K562 (cell line): Measurements from ENCODE around the gene RUNX1. TPM values are rescaled to one million over a fixed set of nuclear protein-coding genes. Genes with fewer than 3 reads are reported as not detected.
A peak's percentile ranks its signal among the peaks of the same experiment; 100 is the strongest.

ENCODE experiments used
- ATAC-seq: fragments of 200-7000 bp; cut with Tn5 transposase; 3 replicates; pipeline ENCODE4 v1.9.1; 2020; ENCODE audit warnings: moderate library complexity
- BruUV-seq: library from RNA; stranded (reverse); fragments of 400-500 nt; replicated peaks from 2 replicates; lab custom pipeline; 2021; lab: Mats Ljungman, UMichigan
- CTCF ChIA-PET: fragments of 300-600 bp; formaldehyde crosslinking; extraction: SDS; loops from one replicate; lab custom pipeline; 2021; ENCODE audit warnings: low intra/inter-chr PET ratio; lab: Yijun Ruan, JAX
- POLR2A ChIA-PET: fragments of 300-600, 350-650 bp; sonication (Branson Sonifier 250); formaldehyde crosslinking; extraction: SDS; loops from one replicate; lab custom pipeline; 2021; ENCODE audit warnings: antibody characterized with exemption, inconsistent platforms; lab: Yijun Ruan, JAX
- DNase-seq, 4 experiments: peaks; one replicate each; pipeline versions ENCODE4 v3.0.0 to v3.0.0-alpha.2; 2011 to 2018; ENCODE audit warnings: low spot score in 3 of 4, mixed read lengths in 3 of 4; ENCODE audit errors: extremely low read depth in 1 of 4
- FAIRE-seq: peaks from 2 replicates; lab custom pipeline; 2011; peaks lifted over from hg19 to GRCh38; lab: Jason Lieb, UNC
- H2AFZ ChIP-seq: 2 replicates; pipeline ENCODE4 v1.6.0; 2011; ENCODE audit warnings: low read depth, low read length, control low read depth, inconsistent platforms
- H3K27ac ChIP-seq: fragments of 200-600 bp; 3 replicates; pipeline ENCODE4 v1.8.0; 2011; ENCODE audit warnings: low read depth, mild to moderate bottlenecking, control low read depth, inconsistent platforms, low read length, moderate library complexity, mixed read lengths; ENCODE audit errors: extremely low read depth
- H3K27me3 ChIP-seq, 2 experiments: fragments of 300-600 bp in 1 of 2; 2 replicates in 1 of 2; 3 replicates in 1 of 2; pipeline versions ENCODE4 v1.6.0 to v1.8.0; 2011; ENCODE audit warnings: inconsistent platforms in 2 of 2, low read length in 2 of 2, mild to moderate bottlenecking in 1 of 2, mixed read lengths in 1 of 2, moderate library complexity in 1 of 2; ENCODE audit not compliant: control insufficient read depth in 2 of 2, insufficient read depth in 2 of 2
- H3K36me3 ChIP-seq: fragments of 300-600 bp; 3 replicates; pipeline ENCODE4 v1.8.0; 2011; ENCODE audit warnings: mild to moderate bottlenecking, low read length, inconsistent platforms; ENCODE audit not compliant: control insufficient read depth, insufficient read depth
- H3K4me1 ChIP-seq, 2 experiments: fragments of 200-600 bp in 1 of 2; replicated peaks in 1 of 2; 2 replicates in 1 of 2; 3 replicates in 1 of 2; pipeline versions ENCODE4 v1.5.1 to v1.8.0; 2011; ENCODE audit warnings: inconsistent platforms in 2 of 2, low read length in 2 of 2, mild to moderate bottlenecking in 1 of 2, mixed read lengths in 1 of 2, moderate library complexity in 1 of 2; ENCODE audit not compliant: control insufficient read depth in 2 of 2, insufficient read depth in 2 of 2
- H3K4me2 ChIP-seq: 2 replicates; pipeline ENCODE4 v1.6.1; 2011; ENCODE audit warnings: low read length, control low read depth, inconsistent platforms, mixed read lengths; ENCODE audit not compliant: insufficient read depth
- H3K4me3 ChIP-seq: fragments of 200-600 bp; sonication (generic), shearing (Covaris generic); 2 replicates; pipeline ENCODE4 v1.5.1; 2016; ENCODE audit warnings: control low read depth, inconsistent platforms
- H3K79me2 ChIP-seq: fragments of 200-600 bp; 3 replicates; pipeline ENCODE4 v1.8.0; 2011; ENCODE audit warnings: low read length, inconsistent platforms; ENCODE audit not compliant: control insufficient read depth, insufficient read depth
- H3K9ac ChIP-seq, 2 experiments: 2 replicates each; pipeline versions ENCODE4 v1.6.0 to v1.6.1; 2011; ENCODE audit warnings: low read depth in 2 of 2, low read length in 2 of 2, control low read depth in 1 of 2, inconsistent platforms in 1 of 2, mild to moderate bottlenecking in 1 of 2, mixed read lengths in 1 of 2; ENCODE audit not compliant: insufficient read depth in 1 of 2
- H3K9me1 ChIP-seq: one replicate; pipeline ENCODE4 v1.6.0; 2011; ENCODE audit warnings: inconsistent platforms, mild to moderate bottlenecking, low read length, moderate library complexity; ENCODE audit not compliant: control insufficient read depth, insufficient read depth
- H3K9me3 ChIP-seq: replicated peaks from 2 replicates; pipeline ENCODE4 v1.5.1; 2011; ENCODE audit warnings: low read depth, low read length, inconsistent platforms; ENCODE audit not compliant: control insufficient read depth, insufficient read depth
- H4K20me1 ChIP-seq: replicated peaks from 2 replicates; pipeline ENCODE4 v1.6.1; 2011; ENCODE audit warnings: low read length, inconsistent platforms, mixed read lengths; ENCODE audit not compliant: control insufficient read depth, insufficient read depth
- ARID2 ChIP-seq: fragments of 450-650 bp; IDR thresholded peaks from 2 replicates; pipeline ENCODE4 v1.6.1; 2017; ENCODE audit warnings: antibody characterized with exemption, mild to moderate bottlenecking
- CREB1 ChIP-seq, 2 experiments: sonication (generic) in 1 of 2; formaldehyde crosslinking in 1 of 2; IDR thresholded peaks; 2 replicates each; pipeline versions ENCODE4 v1.6.1 to v1.8.0; 2012 to 2022; ENCODE audit warnings: inconsistent platforms in 1 of 2, mild to moderate bottlenecking in 1 of 2, missing genetic modification reagents in 1 of 2, moderate library complexity in 1 of 2
- CTBP1 ChIP-seq: fragments of 450-650 bp; IDR thresholded peaks from 2 replicates; pipeline ENCODE4 v1.6.1; 2016; ENCODE audit warnings: borderline replicate concordance
- RAD21 ChIP-seq, 2 experiments: fragments of 250-450 bp in 1 of 2; fragments of 450-650 bp in 1 of 2; sonication (Bioruptor Pico) in 1 of 2; formaldehyde crosslinking in 1 of 2; IDR thresholded peaks in 1 of 2; conservative IDR thresholded peaks in 1 of 2; 2 replicates each; pipeline versions ENCODE4 v1.4.0 to v1.8.0; 2020 to 2022; ENCODE audit warnings: mild to moderate bottlenecking in 2 of 2, moderate library complexity in 1 of 2
- RCOR1 ChIP-seq, 2 experiments: IDR thresholded peaks; 2 replicates each; pipeline ENCODE4 v1.6.1; 2012; ENCODE audit warnings: low read depth in 2 of 2, low read length in 2 of 2, borderline replicate concordance in 1 of 2, improper control_type of control experiment in 1 of 2
- TCF3 ChIP-seq: sonication (generic); formaldehyde crosslinking; IDR thresholded peaks from 2 replicates; pipeline ENCODE4 v1.4.0; 2020; ENCODE audit warnings: mild to moderate bottlenecking, missing genetic modification reagents
- ZNF212 ChIP-seq: fragments of 450-650 bp; formaldehyde crosslinking; IDR thresholded peaks from 2 replicates; pipeline ENCODE4 v1.4.0; 2020; ENCODE audit warnings: mild to moderate bottlenecking
- WGBS: fragments of 100-300 bp; shearing (Covaris generic); methylation state at CpG from one replicate; pipeline ENCODE4 v1.1.6; 2016; ENCODE audit warnings: low coverage, mixed read lengths; ENCODE audit not compliant: insufficient coverage; ENCODE audit errors: missing lambda C conversion rate; 5-methylcytosine and 5-hydroxymethylcytosine counted together
- in situ Hi-C: fragments of 300-500 bp; cut with MboI; formaldehyde crosslinking; loops from 4 replicates; pipeline ENCODE4 v1.15.0; 2018; ENCODE audit warnings: inconsistent platforms, mixed read lengths
- intact Hi-C: fragments of 100-400 bp; cut with micrococcal nuclease; formaldehyde crosslinking; loops from 2 replicates; pipeline ENCODE4 v1.14.2; 2022
- polyA plus RNA-seq, 8 experiments: library from polyadenylated mRNA; depleted of rRNA in 4 of 8; stranded (reverse) in 5 of 8; unstranded in 3 of 8; fragments of >200 nt; fragmentation: Nextera tagmentation in 2 of 8; fragmentation: Illumina TruSeq in 1 of 8; extraction: Ambion mirVana in 2 of 8; extraction: Trizol in 1 of 8; gene quantifications; 2 replicates each; pipeline versions ENCODE4 v1.2.1 to v1.2.3, GENCODE V29; 2011 to 2014; ENCODE audit warnings: inconsistent platforms in 1 of 8, missing spikeins in 1 of 8
- total RNA-seq, 7 experiments: library from RNA; depleted of rRNA in 6 of 7; stranded (reverse); fragments of >200 nt in 6 of 7; fragmentation: Illumina TruSeq in 2 of 7; extraction: Trizol in 2 of 7; gene quantifications; 2 replicates each; pipeline versions ENCODE4 v1.2.1 to v1.2.3, GENCODE V29; 2011 to 2021; ENCODE audit warnings: low replicate concordance in 1 of 7
- TF ChIP-seq, protein P1 (sequence below): fragments of 250-450 bp; sonication (Bioruptor Pico); IDR thresholded peaks from 2 replicates; pipeline ENCODE4 v1.5.0; 2022; ENCODE audit warnings: mild to moderate bottlenecking
- TF ChIP-seq, protein P2 (sequence below), 3 experiments: IDR thresholded peaks in 2 of 3; conservative IDR thresholded peaks in 1 of 3; 2 replicates each; pipeline ENCODE4 v1.5.1; 2011 to 2012; ENCODE audit warnings: low read length in 3 of 3, mild to moderate bottlenecking in 3 of 3, control low read depth in 2 of 3, improper control_type of control experiment in 1 of 3, inconsistent platforms in 1 of 3, low read depth in 1 of 3, mixed read lengths in 1 of 3, moderate library complexity in 1 of 3; ENCODE audit not compliant: insufficient read depth in 2 of 3

RUNX1 gene
- total and polyA plus RNA-seq, 9 of the 15 experiments (the other 6 are each of a cell fraction or from before 2014, with no cell fraction given) = 2.2 to 68.6 (median 17.8) TPM

DNA sequence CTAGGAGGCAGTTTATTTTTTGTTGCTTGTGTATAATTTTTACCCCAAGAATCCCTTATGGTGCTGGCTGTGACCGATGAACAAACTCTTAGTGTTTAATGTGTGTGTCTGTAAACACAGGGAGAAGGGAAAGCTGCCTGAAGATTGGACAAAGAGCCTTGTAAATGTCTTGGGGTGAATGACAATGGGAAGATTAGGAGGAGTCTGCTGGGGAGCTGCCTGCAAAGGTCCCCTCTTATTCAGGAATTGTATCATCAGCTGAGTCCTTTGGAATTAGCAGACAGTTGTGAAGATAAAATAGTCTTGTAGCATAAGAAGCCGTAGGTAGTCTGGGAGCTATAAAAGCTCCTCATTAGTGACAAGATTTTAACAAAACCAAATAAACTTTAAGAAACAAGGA is 88.4 kb downstream of the RUNX1 start:
- BruUV-seq = no TSS peak
- in situ Hi-C loops = no loop called here

GRCh38 chr21:34959607-34960006 is 89.5 kb downstream of the RUNX1 start:
- FAIRE-seq = peak; percentile 57
- Histone ChIP-seq H3K4me3 (no peak overlapping the region), H3K79me2 (no peaks in the 10 kb centered on the region), H3K36me3 (no peaks in the 10 kb centered on the region), H3K4me2 (no peak overlapping the region; the same call in 1 of the 2 replicates), H3K4me1 (peaks cover 6 to 12% of the 10 kb centered on the region in 2 experiments; a peak in 3 of 5 replicates), H2AFZ (no peak overlapping the region), H3K27ac (no peak overlapping the region), H3K27me3 (no peaks in the 10 kb centered on the region), H4K20me1 (no peaks in the 10 kb centered on the region), H3K9me1 (no peaks in the 10 kb centered on the region), H3K9me3 (no peaks in the 10 kb centered on the region), H3K9ac (peak overlapping the region in 1 of 2 experiments; percentile 38; a peak in 1 of 4 replicates)
- ChIA-PET POLR2A (interaction anchor here (0.6 to 1.8 kb wide), 4 partner anchors 13 to 75 kb away, joined by 3 to 5 read pairs (median 4); no protein-coding TSS in a partner anchor), CTCF (no interaction called here)
- WGBS = 0% methylated on average over 1 of the region's 1 CpG
- peak in 1 of 4 experiments; percentile 45 for DNase-seq
- in situ Hi-C loops (no loop called here), intact Hi-C loops (no loop called here)
- no TSS peak for BruUV-seq
- ATAC-seq = peak; percentile 81
- TF ChIP-seq CREB1 (IDR thresholded peaks at IDR 0.05) (no peak), CREB1 (CRISPR knock-in tag; IDR thresholded peaks at IDR 0.05) (no peak), RCOR1 (IDR thresholded peaks at IDR 0.05; ENCODE audit: borderline replicate concordance in 1 of 2, low read depth in 2 of 2, low read length in 2 of 2) (0 out of 4 replicates have a peak, but pooled peaks of 1 of the 2 experiments have one; percentile 31), RAD21 (CRISPR knock-in tag; conservative IDR thresholded peaks at IDR 0.05 in 1 of 2, IDR thresholded peaks at IDR 0.05 in 1 of 2) (peak; percentile 51 to 65), CTBP1 (no peak), TCF3 (CRISPR knock-in tag) (no peak), ARID2 (peak; percentile 17; the same call in 1 of the 2 replicates)
- TF ChIP-seq, protein P1, sequence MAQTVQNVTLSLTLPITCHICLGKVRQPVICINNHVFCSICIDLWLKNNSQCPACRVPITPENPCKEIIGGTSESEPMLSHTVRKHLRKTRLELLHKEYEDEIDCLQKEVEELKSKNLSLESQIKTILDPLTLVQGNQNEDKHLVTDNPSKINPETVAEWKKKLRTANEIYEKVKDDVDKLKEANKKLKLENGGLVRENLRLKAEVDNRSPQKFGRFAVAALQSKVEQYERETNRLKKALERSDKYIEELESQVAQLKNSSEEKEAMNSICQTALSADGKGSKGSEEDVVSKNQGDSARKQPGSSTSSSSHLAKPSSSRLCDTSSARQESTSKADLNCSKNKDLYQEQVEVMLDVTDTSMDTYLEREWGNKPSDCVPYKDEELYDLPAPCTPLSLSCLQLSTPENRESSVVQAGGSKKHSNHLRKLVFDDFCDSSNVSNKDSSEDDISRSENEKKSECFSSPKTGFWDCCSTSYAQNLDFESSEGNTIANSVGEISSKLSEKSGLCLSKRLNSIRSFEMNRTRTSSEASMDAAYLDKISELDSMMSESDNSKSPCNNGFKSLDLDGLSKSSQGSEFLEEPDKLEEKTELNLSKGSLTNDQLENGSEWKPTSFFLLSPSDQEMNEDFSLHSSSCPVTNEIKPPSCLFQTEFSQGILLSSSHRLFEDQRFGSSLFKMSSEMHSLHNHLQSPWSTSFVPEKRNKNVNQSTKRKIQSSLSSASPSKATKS (CRISPR knock-in tag) = no peak
- TF ChIP-seq, protein P2, sequence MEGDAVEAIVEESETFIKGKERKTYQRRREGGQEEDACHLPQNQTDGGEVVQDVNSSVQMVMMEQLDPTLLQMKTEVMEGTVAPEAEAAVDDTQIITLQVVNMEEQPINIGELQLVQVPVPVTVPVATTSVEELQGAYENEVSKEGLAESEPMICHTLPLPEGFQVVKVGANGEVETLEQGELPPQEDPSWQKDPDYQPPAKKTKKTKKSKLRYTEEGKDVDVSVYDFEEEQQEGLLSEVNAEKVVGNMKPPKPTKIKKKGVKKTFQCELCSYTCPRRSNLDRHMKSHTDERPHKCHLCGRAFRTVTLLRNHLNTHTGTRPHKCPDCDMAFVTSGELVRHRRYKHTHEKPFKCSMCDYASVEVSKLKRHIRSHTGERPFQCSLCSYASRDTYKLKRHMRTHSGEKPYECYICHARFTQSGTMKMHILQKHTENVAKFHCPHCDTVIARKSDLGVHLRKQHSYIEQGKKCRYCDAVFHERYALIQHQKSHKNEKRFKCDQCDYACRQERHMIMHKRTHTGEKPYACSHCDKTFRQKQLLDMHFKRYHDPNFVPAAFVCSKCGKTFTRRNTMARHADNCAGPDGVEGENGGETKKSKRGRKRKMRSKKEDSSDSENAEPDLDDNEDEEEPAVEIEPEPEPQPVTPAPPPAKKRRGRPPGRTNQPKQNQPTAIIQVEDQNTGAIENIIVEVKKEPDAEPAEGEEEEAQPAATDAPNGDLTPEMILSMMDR (IDR thresholded peaks at IDR 0.05 in 2 of 3, conservative IDR thresholded peaks at IDR 0.05 in 1 of 3; ENCODE audit: insufficient read depth in 2 of 3, low read depth in 1 of 3, low read length in 3 of 3) = peak in 2 of 3 experiments; percentile 28 to 43; a peak in 3 of 6 replicates

More for the DNA sequence above, 88.4 kb downstream of the RUNX1 start:
- 42% methylated on average over 2 of the region's 2 CpGs for WGBS
- intact Hi-C loops = no loop called here
- FAIRE-seq (no peak), DNase-seq (no peak), ATAC-seq (no peak)
- no peak overlapping the region for H3K4me3 ChIP-seq
- TF ChIP-seq ZNF212 = no peak
- no peak overlapping the region for H3K4me2 ChIP-seq
- H3K27me3 ChIP-seq = no peaks in the 10 kb centered on the region
- no peaks in the 10 kb centered on the region for H4K20me1 ChIP-seq
- no peaks in the 10 kb centered on the region for H3K79me2 ChIP-seq
- H3K36me3 ChIP-seq = no peaks in the 10 kb centered on the region
- H3K4me1 ChIP-seq = peaks cover 6 to 12% of the 10 kb centered on the region in 2 experiments; a peak in 3 of 5 replicates
- no peak overlapping the region for H3K9ac ChIP-seq
- H3K27ac ChIP-seq = no peak overlapping the region
- POLR2A ChIA-PET = interaction anchor here (0.7 to 1.8 kb wide), 5 partner anchors 9 to 440 kb away, joined by 3 to 5 read pairs (median 4); no protein-coding TSS in a partner anchor
- peak overlapping the region; percentile 38; the same call in 1 of the 2 replicates for H2AFZ ChIP-seq
- no peaks in the 10 kb centered on the region for H3K9me3 ChIP-seq
- H3K9me1 ChIP-seq = no peaks in the 10 kb centered on the region
- CTCF ChIA-PET = no interaction called here
